Measurements from ENCODE around the gene GPR179.
"Not testable (repeated sequence)": the region's sequence is repeated elsewhere in the genome, so short reads cannot be mapped to it uniquely, and the experiment has no call there.

GPR179 gene

DNA sequence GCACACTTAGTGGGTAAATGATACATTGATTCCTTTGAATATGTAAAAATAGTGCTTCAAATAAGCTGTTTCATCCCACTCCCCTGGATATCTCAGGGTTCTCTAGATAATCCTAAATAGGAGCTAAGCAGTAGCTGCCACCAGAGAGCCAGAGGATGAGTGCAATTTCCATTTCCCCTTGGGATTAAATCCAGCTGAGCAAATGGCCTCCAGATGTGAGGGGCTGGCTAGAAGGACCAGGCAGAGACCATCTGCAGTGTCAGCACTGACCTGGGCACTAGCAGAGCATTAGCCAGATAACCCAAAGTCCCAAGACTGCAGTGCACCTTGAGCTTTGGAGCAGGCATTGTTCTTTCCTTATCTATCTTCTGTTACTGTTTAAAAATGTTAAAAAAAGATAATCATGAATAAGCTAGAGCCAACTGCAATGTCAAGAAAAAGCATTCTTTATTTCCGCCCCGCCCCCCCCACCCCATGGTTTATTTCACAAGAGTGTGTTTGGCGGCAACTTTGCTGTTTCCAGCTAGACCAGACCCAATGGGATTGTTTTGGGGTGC lies 19.5 kb downstream of the GPR179 start:
- TF ChIP-seq, protein P1, sequence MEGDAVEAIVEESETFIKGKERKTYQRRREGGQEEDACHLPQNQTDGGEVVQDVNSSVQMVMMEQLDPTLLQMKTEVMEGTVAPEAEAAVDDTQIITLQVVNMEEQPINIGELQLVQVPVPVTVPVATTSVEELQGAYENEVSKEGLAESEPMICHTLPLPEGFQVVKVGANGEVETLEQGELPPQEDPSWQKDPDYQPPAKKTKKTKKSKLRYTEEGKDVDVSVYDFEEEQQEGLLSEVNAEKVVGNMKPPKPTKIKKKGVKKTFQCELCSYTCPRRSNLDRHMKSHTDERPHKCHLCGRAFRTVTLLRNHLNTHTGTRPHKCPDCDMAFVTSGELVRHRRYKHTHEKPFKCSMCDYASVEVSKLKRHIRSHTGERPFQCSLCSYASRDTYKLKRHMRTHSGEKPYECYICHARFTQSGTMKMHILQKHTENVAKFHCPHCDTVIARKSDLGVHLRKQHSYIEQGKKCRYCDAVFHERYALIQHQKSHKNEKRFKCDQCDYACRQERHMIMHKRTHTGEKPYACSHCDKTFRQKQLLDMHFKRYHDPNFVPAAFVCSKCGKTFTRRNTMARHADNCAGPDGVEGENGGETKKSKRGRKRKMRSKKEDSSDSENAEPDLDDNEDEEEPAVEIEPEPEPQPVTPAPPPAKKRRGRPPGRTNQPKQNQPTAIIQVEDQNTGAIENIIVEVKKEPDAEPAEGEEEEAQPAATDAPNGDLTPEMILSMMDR (IDR thresholded peaks at IDR 0.05; ENCODE audit: borderline replicate concordance, control extremely low read depth, extremely low read depth, insufficient read depth, missing control alignments): no peak
- in situ Hi-C loops (cut with MboI; ENCODE audit: low sequenced_read_pairs, unreplicated experiment): no loop called here
- no peak for DNase-seq (ENCODE audit: low spot score)

DNA sequence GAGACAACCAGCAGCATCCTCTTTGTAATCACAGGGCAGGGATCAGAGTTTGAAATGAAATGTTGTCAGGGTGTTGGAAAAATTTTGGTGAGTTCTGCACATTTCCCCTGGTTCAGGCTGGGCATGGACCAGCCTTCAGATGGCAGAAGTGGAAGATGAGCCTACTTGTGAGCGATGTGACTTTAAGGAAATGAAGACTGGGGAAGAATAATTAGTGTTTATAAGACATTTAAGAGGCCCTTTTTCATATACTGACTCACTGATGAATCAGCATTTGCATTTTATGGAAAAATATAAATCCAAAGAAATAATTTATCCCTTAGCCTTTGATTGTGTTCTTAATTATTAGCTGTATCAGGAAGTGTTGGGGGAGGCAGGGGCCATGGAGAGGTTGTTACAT lies 20.9 kb downstream of the GPR179 start:
- TF ChIP-seq, protein P1 (IDR thresholded peaks at IDR 0.05; ENCODE audit: borderline replicate concordance, control extremely low read depth, extremely low read depth, insufficient read depth, missing control alignments): no peak
- no peak for DNase-seq (ENCODE audit: low spot score)
- in situ Hi-C loops (cut with MboI; ENCODE audit: low sequenced_read_pairs, unreplicated experiment): no loop called here

DNA sequence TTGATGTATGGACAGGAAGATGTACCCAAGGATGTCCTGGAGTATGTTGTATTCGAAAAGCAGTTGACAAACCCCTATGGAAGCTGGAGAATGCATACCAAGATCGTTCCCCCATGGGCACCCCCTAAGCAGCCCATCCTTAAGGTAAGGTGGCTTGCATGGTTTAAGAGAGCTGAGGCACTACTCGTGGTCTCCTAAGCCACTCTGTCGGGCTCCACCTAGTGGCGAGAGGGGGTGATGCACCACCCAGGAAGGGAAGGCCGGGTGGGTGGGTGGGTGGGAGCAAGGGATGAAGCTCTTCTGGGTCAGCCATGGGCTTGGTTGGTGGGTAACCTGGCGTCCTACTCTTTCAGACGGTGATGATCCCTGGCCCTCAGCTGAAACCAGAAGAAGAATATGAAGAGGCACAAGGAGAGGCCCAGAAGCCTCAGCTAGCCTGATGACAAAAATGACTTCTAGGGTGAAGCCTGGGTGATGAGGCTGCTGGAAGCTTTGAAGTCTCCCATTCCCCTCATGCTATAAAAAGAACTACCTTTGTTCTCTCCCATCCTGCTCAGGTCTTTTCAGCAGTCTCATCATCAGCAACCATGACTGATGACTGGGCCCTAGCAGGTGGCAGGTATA lies 21.5 kb downstream of the GPR179 start:
- peak; percentile 83 for DNase-seq (ENCODE audit: low spot score)
- in situ Hi-C loops (cut with MboI; ENCODE audit: low sequenced_read_pairs, unreplicated experiment): no loop called here
- TF ChIP-seq, protein P1 (IDR thresholded peaks at IDR 0.05; ENCODE audit: borderline replicate concordance, control extremely low read depth, extremely low read depth, insufficient read depth, missing control alignments): peak; percentile 72

DNA sequence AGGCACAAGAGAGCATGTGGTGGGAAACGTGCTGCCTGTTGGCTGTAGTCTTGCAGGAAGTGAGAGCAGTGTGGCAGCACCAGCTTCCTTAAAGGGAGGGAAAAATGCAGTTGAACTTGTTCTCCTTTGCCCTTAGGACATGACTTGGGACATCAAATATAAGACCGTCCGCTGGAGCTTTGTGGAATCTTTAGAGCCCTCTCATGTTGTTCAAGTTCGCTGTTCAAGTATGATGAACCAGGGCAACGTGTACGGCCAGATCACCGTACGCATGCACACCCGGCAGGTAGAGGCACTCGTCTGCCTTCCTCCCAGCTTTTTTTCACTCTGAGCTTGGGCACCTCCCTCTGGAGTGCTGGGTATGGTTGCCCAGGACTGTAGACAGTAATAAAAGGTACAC lies 23.3 kb downstream of the GPR179 start:
- no peak for DNase-seq (ENCODE audit: low spot score)
- TF ChIP-seq, protein P1 (IDR thresholded peaks at IDR 0.05; ENCODE audit: borderline replicate concordance, control extremely low read depth, extremely low read depth, insufficient read depth, missing control alignments): no peak
- in situ Hi-C loops (cut with MboI; ENCODE audit: low sequenced_read_pairs, unreplicated experiment): no loop called here

DNA sequence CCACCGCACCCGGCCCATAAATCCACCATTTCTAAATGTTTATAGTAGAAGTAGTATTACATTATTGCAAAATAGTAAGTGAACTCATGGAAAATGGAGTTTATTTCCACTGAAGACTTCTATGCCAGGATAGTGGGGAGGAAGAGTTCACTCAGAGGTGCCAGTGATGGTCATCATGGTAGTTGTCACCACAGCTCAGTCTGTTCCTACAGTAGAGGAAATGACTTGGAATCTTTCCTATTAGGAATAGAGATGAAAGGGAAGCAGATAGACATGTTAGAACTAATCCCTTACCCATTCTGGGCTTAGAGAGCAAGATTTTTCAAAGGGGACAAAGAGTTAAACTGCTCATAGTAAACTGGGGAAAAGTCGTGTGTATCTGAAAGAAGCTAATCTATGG lies 26.7 kb downstream of the GPR179 start:
- no peak for DNase-seq (ENCODE audit: low spot score)
- TF ChIP-seq, protein P1 (IDR thresholded peaks at IDR 0.05; ENCODE audit: borderline replicate concordance, control extremely low read depth, extremely low read depth, insufficient read depth, missing control alignments): no peak
- in situ Hi-C loops (cut with MboI; ENCODE audit: low sequenced_read_pairs, unreplicated experiment): no loop called here

DNA sequence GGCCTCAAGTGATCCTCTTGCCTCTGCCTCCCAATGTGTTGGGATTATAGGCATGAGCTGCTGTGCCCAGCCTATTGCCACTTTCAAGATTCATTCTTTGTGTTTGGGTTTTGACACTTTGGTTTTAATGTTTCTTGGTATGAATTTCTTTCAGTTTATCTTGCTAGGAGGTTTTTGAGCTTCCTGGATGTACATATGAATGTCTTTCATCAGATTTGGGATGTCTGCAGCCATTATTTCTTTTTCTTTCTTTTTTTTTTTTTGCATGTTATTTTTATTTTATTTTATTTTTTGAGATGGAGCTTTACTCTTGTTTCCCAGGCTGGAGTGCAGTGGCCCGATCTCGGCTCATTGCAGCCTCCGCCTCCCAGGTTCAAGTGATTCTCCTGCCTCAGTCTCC lies 28.3 kb downstream of the GPR179 start:
- in situ Hi-C loops (cut with MboI; ENCODE audit: low sequenced_read_pairs, unreplicated experiment): no loop called here
- DNase-seq (ENCODE audit: low spot score): no peak
- TF ChIP-seq, protein P1 (IDR thresholded peaks at IDR 0.05; ENCODE audit: borderline replicate concordance, control extremely low read depth, extremely low read depth, insufficient read depth, missing control alignments): no peak

DNA sequence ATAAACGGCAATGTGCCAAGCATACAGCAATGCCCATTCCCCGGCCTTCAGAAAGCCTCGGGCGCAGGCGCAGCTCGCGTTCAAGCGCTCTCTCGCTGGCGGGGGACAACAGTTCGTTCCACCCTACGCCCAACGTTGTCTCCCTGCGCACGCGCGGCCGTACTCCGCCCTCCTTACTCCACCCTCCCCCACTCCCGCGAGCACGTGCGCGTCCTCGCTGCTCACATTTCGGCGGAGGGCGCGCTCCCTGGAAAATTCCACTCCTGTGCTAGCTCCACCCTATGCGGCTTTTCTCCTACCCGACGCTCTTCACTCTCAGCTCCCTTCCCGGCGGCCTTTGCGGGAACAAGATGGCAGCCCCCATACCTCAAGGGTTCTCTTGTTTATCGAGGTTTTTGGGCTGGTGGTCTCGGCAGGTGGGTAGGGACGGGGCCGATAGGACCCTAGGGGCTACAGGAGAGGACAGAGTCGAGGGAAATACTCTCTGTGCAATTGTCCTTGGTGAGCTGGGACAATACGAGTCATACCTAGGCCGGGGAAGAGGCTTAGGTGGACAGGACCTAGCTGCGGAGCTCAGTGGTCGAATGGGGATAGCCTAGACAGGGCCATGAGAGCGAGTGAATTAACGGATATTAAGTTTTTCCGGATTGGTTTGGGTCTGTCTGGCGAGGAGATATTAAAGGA lies 46.8 kb downstream of the GPR179 start, which contains the start of gene MRPL45:
Gene MRPL45, plus strand, starts transcription at position 335 of the 684 bp plus-strand sequence. Its CDS starts 16 bp downstream, at position 351.
- peak; percentile 53 for DNase-seq (ENCODE audit: low spot score)
- in situ Hi-C loops (cut with MboI; ENCODE audit: low sequenced_read_pairs, unreplicated experiment): not testable (repeated sequence)

DNA sequence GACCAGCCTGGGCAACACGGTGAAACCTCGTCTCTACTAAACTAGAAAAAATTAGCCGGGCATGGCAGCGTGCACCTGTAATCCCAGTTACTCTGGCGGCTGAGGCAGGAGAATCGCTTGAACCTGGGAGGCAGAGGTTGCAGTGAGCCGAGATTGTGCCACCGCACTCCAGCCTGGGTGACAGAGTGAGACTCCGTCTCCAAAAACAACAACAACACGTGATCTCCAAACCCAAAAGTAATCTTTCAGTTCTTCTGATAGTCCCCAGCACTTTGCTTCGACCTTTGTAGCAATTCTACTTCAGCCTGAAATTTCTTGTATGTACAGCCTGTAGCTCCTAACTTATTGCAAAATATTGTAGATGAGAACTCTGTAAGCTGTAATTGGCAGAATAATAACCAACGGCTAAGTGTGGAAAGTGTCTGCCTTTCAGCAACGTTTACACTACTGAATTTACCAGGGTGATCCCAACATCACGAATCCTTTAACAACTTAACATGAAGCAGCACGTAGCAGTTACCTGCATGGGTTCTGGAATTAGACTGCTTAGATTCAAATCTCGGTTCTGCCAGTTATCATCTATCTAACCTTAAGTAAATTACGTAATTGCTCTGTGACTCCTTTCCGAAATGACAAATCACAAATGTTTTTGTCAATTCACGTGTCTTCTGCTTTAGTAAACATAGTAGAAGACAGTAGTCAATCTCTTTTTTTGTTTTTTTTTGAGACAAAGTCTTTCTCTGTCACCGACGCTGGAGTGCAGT lies 48.0 kb downstream of the GPR179 start:
- in situ Hi-C loops (cut with MboI; ENCODE audit: low sequenced_read_pairs, unreplicated experiment): not testable (repeated sequence)
- DNase-seq (ENCODE audit: low spot score): peak; percentile 0

DNA sequence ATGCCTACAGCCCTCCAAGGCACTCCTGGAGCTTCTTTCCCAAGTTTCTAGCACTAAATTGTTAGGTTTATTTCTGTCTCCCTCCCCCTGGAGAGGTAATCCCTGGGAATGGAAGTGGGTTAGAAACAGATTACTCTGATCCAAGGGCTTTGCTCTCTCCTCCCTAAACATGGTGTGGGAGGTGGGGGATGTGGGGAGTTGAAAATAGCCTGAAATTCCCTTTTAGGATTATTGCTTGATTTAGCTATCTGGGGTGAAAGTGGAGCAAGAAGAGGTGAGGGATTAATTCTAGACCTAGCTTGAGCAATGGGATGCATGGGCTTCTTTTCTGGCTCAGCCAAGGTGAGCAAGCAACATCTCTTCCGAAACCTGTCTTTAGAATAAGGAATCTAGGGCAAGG lies 54.0 kb downstream of the GPR179 start:
- in situ Hi-C loops (cut with MboI; ENCODE audit: low sequenced_read_pairs, unreplicated experiment); DNase-seq (ENCODE audit: low spot score): not testable (repeated sequence)

All from GM13976 (cell line).